SK-N-SH treated with all-trans-retinoic acid at 6 μM for 48 hours (cell line): ENCODE data around the gene KRT71.

Experiments
- ATAC-seq: fragments of 200-7000 bp; cut with Tn5 transposase; 3 replicates; pipeline ENCODE4 v1.9.1; 2020; ENCODE audit warnings: mild to moderate bottlenecking, moderate library complexity
- ARNTL ChIP-seq: fragments of 450-650 bp; formaldehyde crosslinking; IDR thresholded peaks from 2 replicates; pipeline ENCODE4 v1.5.0; 2020; ENCODE audit warnings: low read depth, mild to moderate bottlenecking, moderate library complexity, borderline replicate concordance
- BACH2 ChIP-seq: fragments of 250-450 bp; sonication (Bioruptor Pico); IDR thresholded peaks from 2 replicates; pipeline ENCODE4 v1.9.0; 2021; ENCODE audit warnings: mild to moderate bottlenecking, borderline replicate concordance
- CSDC2 ChIP-seq: fragments of 250-450 bp; sonication (Bioruptor Pico); IDR thresholded peaks from 2 replicates; pipeline ENCODE4 v1.5.0; 2020; ENCODE audit warnings: mild to moderate bottlenecking, moderate library complexity
- CSRNP3 ChIP-seq: fragments of 250-450 bp; sonication (Bioruptor Pico); IDR thresholded peaks from 2 replicates; pipeline ENCODE4 v1.5.1; 2021; ENCODE audit warnings: mild to moderate bottlenecking, moderate library complexity
- ESRRG ChIP-seq: fragments of 250-450 bp; sonication (Bioruptor Pico); IDR thresholded peaks from 2 replicates; pipeline ENCODE4 v1.6.1; 2021; ENCODE audit warnings: mild to moderate bottlenecking
- GLIS3 ChIP-seq: fragments of 250-450 bp; sonication (Bioruptor Pico); IDR thresholded peaks from 2 replicates; pipeline ENCODE4 v1.5.0; 2020; ENCODE audit warnings: mild to moderate bottlenecking, moderate library complexity
- ISL1 ChIP-seq: fragments of 250-450 bp; sonication (Bioruptor Pico); IDR thresholded peaks from 2 replicates; pipeline ENCODE4 v2.1.2; 2022; ENCODE audit warnings: mild to moderate bottlenecking, moderate library complexity
- OSR1 ChIP-seq: fragments of 250-450 bp; sonication (Bioruptor Pico); IDR thresholded peaks from 2 replicates; pipeline ENCODE4 v1.8.0; 2022; ENCODE audit warnings: moderate library complexity, mild to moderate bottlenecking, inconsistent platforms
- PATZ1 ChIP-seq: fragments of 250-450 bp; sonication (Bioruptor Pico); IDR thresholded peaks from 2 replicates; pipeline ENCODE4 v1.8.0; 2020; ENCODE audit warnings: mild to moderate bottlenecking, moderate library complexity, borderline replicate concordance
- PPARA ChIP-seq: fragments of 250-450 bp; sonication (Bioruptor Pico); IDR thresholded peaks from 2 replicates; pipeline ENCODE4 v1.5.0; 2020; ENCODE audit warnings: mild to moderate bottlenecking, borderline replicate concordance
- RARB ChIP-seq: fragments of 250-450 bp; sonication (Bioruptor Pico); IDR thresholded peaks from 2 replicates; pipeline ENCODE4 v1.8.0; 2021; ENCODE audit warnings: mild to moderate bottlenecking, moderate library complexity
- SNAI2 ChIP-seq: fragments of 250-450 bp; sonication (Bioruptor Pico); IDR thresholded peaks from 2 replicates; pipeline ENCODE4 v1.5.0; 2020; ENCODE audit warnings: mild to moderate bottlenecking, moderate library complexity
- TCF4 ChIP-seq: fragments of 250-450 bp; sonication (Bioruptor Pico); IDR thresholded peaks from 2 replicates; pipeline ENCODE4 v1.8.0; 2021; ENCODE audit warnings: mild to moderate bottlenecking, moderate library complexity, borderline replicate concordance
- TOX ChIP-seq: fragments of 250-450 bp; sonication (Bioruptor Pico); IDR thresholded peaks from 2 replicates; pipeline ENCODE4 v1.8.0; 2021; ENCODE audit warnings: mild to moderate bottlenecking, moderate library complexity, borderline replicate concordance
- TSHZ2 ChIP-seq: fragments of 250-450 bp; sonication (Bioruptor Pico); IDR thresholded peaks from 2 replicates; pipeline ENCODE4 v1.5.0; 2020; ENCODE audit warnings: mild to moderate bottlenecking, moderate library complexity
- ZC3H10 ChIP-seq: fragments of 250-450 bp; sonication (Bioruptor Pico); IDR thresholded peaks from 2 replicates; pipeline ENCODE4 v1.5.1; 2021; ENCODE audit warnings: mild to moderate bottlenecking, moderate library complexity
- ZFP3 ChIP-seq: fragments of 250-450 bp; sonication (Bioruptor Pico); IDR thresholded peaks from 2 replicates; pipeline ENCODE4 v1.5.0; 2020; ENCODE audit warnings: mild to moderate bottlenecking, moderate library complexity
- ZFP30 ChIP-seq: fragments of 450-650 bp; formaldehyde crosslinking; IDR thresholded peaks from 2 replicates; pipeline ENCODE4 v1.5.0; 2022; ENCODE audit warnings: mild to moderate bottlenecking, moderate library complexity
- ZNF565 ChIP-seq: fragments of 450-650 bp; formaldehyde crosslinking; conservative IDR thresholded peaks from 2 replicates; pipeline ENCODE4 v1.5.0; 2020; ENCODE audit warnings: low read depth, mild to moderate bottlenecking, moderate library complexity
- ZNF70 ChIP-seq: fragments of 450-650 bp; formaldehyde crosslinking; IDR thresholded peaks from 2 replicates; pipeline ENCODE4 v1.5.0; 2020; ENCODE audit warnings: mild to moderate bottlenecking, moderate library complexity
- ZNF8 ChIP-seq: fragments of 450-650 bp; formaldehyde crosslinking; IDR thresholded peaks from 2 replicates; pipeline ENCODE4 v1.5.0; 2020; ENCODE audit warnings: mild to moderate bottlenecking, moderate library complexity

The KRT71 gene

GRCh38 chr12:52552055-52552454 lies 890 bp downstream of the KRT71 start:
- no peak for TF ChIP-seq ISL1 (CRISPR knock-in tag)
- no peak for TF ChIP-seq ESRRG (CRISPR knock-in tag)
- TF ChIP-seq ARNTL, result no peak
- no peak for TF ChIP-seq ZNF70
- no peak for TF ChIP-seq ZFP30 (CRISPR knock-in tag)
- TF ChIP-seq RARB, result no peak
- TF ChIP-seq TCF4, result no peak
- no peak for TF ChIP-seq OSR1 (CRISPR knock-in tag)
- no peak for ATAC-seq

GRCh38 chr12:52551216-52551865 lies 1.6 kb downstream of the KRT71 start:
- no peak for TF ChIP-seq BACH2 (CRISPR knock-in tag)
- TF ChIP-seq GLIS3 (CRISPR knock-in tag), result no peak
- no peak for TF ChIP-seq ZC3H10 (CRISPR knock-in tag)
- no peak for TF ChIP-seq ZNF565
- TF ChIP-seq CSDC2 (CRISPR knock-in tag), result no peak
- TF ChIP-seq ISL1 (CRISPR knock-in tag), result no peak
- no peak for TF ChIP-seq PPARA (CRISPR knock-in tag)
- no peak for TF ChIP-seq PATZ1 (CRISPR knock-in tag)
- TF ChIP-seq RARB, result no peak
- TF ChIP-seq CSRNP3, result no peak
- no peak for TF ChIP-seq TSHZ2
- TF ChIP-seq SNAI2, result no peak
- no peak for TF ChIP-seq ZFP30 (CRISPR knock-in tag)
- TF ChIP-seq ARNTL, result no peak
- TF ChIP-seq OSR1 (CRISPR knock-in tag), result no peak
- no peak for TF ChIP-seq ZNF8 (CRISPR knock-in tag)
- TF ChIP-seq ZFP3 (CRISPR knock-in tag), result no peak
- no peak for TF ChIP-seq ZNF70
- TF ChIP-seq TCF4, result no peak
- no peak for TF ChIP-seq TOX (CRISPR knock-in tag)
- no peak for ATAC-seq

GRCh38 chr12:52546126-52546525 lies 6.8 kb downstream of the KRT71 start:
- no peak for ATAC-seq
- TF ChIP-seq ZFP3 (CRISPR knock-in tag) (no peak), TOX (CRISPR knock-in tag) (no peak), TSHZ2 (no peak), RARB (no peak), ESRRG (CRISPR knock-in tag) (no peak), OSR1 (CRISPR knock-in tag) (no peak)
